H1 (cell line): ENCODE measurements around the gene ZC3HAV1. TPM values are rescaled to one million over a fixed set of nuclear protein-coding genes. Genes with fewer than 3 reads are reported as not detected.

Source experiments
- KDM1A ChIP-seq: fragments of 200-600, 300-600 bp; sonication (generic); IDR thresholded peaks from 2 replicates; pipeline ENCODE4 v1.7.1; 2016; ENCODE audit warnings: mild to moderate bottlenecking, low read length, borderline replicate concordance
- RBBP5 ChIP-seq: IDR thresholded peaks from 2 replicates; pipeline ENCODE4 v1.7.1; 2012; ENCODE audit warnings: low read depth, mild to moderate bottlenecking, inconsistent platforms, low read length, moderate library complexity, borderline replicate concordance
- polyA plus RNA-seq, 7 experiments: library from polyadenylated mRNA; depleted of rRNA in 3 of 7; stranded (reverse) in 5 of 7; unstranded in 2 of 7; fragments of >200 nt in 5 of 7; fragments of 200-250 nt in 2 of 7; gene quantifications; 1 replicate in 5 of 7; 2 replicates in 1 of 7; 4 replicates in 1 of 7; pipeline versions ENCODE4 v1.2.1 to v1.2.3, GENCODE V29; 2011 to 2013; ENCODE audit warnings: missing spikeins in 2 of 7, mixed read lengths in 2 of 7
- total RNA-seq: library from RNA; stranded (reverse); fragmentation: NEBNext Ultra II Directional; extraction: Animal tissue kit (Norgen Biotek cat#: 25700); gene quantifications from 2 replicates; pipeline ENCODE4 v1.2.1, GENCODE V29; 2021
- TF ChIP-seq, protein P1 (sequence below): fragments of 300-600 bp; sonication (generic); IDR thresholded peaks from 2 replicates; pipeline ENCODE4 v1.7.1; 2012; ENCODE audit warnings: low read length, moderate library complexity, mild to moderate bottlenecking, inconsistent platforms; ENCODE audit not compliant: insufficient replicate concordance
- TF ChIP-seq, protein P2 (sequence below): IDR thresholded peaks from 2 replicates; pipeline ENCODE4 v1.6.1; 2012; ENCODE audit warnings: inconsistent platforms

Gene ZC3HAV1
- total and polyA plus RNA-seq, 2 of the 8 experiments (the other 6 are each of a cell fraction or from before 2014, with no cell fraction given) = 22.5 to 43.4 TPM

DNA sequence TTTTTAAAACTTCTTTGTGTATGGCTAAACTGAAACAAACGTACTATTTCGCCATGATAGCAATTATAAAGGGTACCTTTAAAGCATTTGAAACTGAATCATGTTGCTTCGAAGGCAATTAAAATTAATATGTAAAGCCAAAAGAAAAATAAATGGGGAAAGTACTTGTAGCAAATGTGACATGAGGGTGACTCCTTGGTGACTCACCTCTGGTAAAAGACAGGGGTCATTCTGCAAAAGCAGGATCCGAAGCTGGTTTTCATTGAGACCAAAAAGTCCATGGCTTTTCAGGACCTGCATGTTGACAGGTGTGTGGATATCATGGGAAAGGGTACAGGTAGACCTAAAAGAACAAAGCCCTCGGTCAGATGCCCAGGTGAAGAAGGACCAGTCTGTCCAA, 75.2 kb downstream of the ZC3HAV1 start (continued):
- TF ChIP-seq, protein P1, sequence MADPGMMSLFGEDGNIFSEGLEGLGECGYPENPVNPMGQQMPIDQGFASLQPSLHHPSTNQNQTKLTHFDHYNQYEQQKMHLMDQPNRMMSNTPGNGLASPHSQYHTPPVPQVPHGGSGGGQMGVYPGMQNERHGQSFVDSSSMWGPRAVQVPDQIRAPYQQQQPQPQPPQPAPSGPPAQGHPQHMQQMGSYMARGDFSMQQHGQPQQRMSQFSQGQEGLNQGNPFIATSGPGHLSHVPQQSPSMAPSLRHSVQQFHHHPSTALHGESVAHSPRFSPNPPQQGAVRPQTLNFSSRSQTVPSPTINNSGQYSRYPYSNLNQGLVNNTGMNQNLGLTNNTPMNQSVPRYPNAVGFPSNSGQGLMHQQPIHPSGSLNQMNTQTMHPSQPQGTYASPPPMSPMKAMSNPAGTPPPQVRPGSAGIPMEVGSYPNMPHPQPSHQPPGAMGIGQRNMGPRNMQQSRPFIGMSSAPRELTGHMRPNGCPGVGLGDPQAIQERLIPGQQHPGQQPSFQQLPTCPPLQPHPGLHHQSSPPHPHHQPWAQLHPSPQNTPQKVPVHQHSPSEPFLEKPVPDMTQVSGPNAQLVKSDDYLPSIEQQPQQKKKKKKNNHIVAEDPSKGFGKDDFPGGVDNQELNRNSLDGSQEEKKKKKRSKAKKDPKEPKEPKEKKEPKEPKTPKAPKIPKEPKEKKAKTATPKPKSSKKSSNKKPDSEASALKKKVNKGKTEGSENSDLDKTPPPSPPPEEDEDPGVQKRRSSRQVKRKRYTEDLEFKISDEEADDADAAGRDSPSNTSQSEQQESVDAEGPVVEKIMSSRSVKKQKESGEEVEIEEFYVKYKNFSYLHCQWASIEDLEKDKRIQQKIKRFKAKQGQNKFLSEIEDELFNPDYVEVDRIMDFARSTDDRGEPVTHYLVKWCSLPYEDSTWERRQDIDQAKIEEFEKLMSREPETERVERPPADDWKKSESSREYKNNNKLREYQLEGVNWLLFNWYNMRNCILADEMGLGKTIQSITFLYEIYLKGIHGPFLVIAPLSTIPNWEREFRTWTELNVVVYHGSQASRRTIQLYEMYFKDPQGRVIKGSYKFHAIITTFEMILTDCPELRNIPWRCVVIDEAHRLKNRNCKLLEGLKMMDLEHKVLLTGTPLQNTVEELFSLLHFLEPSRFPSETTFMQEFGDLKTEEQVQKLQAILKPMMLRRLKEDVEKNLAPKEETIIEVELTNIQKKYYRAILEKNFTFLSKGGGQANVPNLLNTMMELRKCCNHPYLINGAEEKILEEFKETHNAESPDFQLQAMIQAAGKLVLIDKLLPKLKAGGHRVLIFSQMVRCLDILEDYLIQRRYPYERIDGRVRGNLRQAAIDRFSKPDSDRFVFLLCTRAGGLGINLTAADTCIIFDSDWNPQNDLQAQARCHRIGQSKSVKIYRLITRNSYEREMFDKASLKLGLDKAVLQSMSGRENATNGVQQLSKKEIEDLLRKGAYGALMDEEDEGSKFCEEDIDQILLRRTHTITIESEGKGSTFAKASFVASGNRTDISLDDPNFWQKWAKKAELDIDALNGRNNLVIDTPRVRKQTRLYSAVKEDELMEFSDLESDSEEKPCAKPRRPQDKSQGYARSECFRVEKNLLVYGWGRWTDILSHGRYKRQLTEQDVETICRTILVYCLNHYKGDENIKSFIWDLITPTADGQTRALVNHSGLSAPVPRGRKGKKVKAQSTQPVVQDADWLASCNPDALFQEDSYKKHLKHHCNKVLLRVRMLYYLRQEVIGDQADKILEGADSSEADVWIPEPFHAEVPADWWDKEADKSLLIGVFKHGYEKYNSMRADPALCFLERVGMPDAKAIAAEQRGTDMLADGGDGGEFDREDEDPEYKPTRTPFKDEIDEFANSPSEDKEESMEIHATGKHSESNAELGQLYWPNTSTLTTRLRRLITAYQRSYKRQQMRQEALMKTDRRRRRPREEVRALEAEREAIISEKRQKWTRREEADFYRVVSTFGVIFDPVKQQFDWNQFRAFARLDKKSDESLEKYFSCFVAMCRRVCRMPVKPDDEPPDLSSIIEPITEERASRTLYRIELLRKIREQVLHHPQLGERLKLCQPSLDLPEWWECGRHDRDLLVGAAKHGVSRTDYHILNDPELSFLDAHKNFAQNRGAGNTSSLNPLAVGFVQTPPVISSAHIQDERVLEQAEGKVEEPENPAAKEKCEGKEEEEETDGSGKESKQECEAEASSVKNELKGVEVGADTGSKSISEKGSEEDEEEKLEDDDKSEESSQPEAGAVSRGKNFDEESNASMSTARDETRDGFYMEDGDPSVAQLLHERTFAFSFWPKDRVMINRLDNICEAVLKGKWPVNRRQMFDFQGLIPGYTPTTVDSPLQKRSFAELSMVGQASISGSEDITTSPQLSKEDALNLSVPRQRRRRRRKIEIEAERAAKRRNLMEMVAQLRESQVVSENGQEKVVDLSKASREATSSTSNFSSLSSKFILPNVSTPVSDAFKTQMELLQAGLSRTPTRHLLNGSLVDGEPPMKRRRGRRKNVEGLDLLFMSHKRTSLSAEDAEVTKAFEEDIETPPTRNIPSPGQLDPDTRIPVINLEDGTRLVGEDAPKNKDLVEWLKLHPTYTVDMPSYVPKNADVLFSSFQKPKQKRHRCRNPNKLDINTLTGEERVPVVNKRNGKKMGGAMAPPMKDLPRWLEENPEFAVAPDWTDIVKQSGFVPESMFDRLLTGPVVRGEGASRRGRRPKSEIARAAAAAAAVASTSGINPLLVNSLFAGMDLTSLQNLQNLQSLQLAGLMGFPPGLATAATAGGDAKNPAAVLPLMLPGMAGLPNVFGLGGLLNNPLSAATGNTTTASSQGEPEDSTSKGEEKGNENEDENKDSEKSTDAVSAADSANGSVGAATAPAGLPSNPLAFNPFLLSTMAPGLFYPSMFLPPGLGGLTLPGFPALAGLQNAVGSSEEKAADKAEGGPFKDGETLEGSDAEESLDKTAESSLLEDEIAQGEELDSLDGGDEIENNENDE = no peak
- no peak for TF ChIP-seq KDM1A
- no peak for TF ChIP-seq RBBP5
- TF ChIP-seq, protein P2, sequence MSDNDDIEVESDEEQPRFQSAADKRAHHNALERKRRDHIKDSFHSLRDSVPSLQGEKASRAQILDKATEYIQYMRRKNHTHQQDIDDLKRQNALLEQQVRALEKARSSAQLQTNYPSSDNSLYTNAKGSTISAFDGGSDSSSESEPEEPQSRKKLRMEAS = no peak
